Fibroblast of mammary gland (primary cell): ENCODE data around the gene TCF7L2.

Source experiments
- DNase-seq: peaks from one replicate; pipeline ENCODE4 v3.0.0-alpha.2; 2010; ENCODE audit warnings: low read depth
- H3K4me3 ChIP-seq: 2 replicates; pipeline ENCODE4 v1.5.1; 2011; ENCODE audit warnings: low read depth, mild to moderate bottlenecking, low read length, moderate library complexity; ENCODE audit not compliant: control insufficient read depth
- TF ChIP-seq, protein P1 (sequence below): conservative IDR thresholded peaks from 2 replicates; pipeline ENCODE4 v1.5.1; 2011; ENCODE audit warnings: low read depth, low read length, inconsistent platforms; ENCODE audit not compliant: control insufficient read depth, insufficient read depth

TCF7L2 gene

GRCh38 chr10:113179966-113180365 is 229.9 kb downstream of the TCF7L2 start:
- H3K4me3 ChIP-seq, result no peak overlapping the region
- TF ChIP-seq, protein P1, sequence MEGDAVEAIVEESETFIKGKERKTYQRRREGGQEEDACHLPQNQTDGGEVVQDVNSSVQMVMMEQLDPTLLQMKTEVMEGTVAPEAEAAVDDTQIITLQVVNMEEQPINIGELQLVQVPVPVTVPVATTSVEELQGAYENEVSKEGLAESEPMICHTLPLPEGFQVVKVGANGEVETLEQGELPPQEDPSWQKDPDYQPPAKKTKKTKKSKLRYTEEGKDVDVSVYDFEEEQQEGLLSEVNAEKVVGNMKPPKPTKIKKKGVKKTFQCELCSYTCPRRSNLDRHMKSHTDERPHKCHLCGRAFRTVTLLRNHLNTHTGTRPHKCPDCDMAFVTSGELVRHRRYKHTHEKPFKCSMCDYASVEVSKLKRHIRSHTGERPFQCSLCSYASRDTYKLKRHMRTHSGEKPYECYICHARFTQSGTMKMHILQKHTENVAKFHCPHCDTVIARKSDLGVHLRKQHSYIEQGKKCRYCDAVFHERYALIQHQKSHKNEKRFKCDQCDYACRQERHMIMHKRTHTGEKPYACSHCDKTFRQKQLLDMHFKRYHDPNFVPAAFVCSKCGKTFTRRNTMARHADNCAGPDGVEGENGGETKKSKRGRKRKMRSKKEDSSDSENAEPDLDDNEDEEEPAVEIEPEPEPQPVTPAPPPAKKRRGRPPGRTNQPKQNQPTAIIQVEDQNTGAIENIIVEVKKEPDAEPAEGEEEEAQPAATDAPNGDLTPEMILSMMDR, result no peak
- no peak for DNase-seq

DNA sequence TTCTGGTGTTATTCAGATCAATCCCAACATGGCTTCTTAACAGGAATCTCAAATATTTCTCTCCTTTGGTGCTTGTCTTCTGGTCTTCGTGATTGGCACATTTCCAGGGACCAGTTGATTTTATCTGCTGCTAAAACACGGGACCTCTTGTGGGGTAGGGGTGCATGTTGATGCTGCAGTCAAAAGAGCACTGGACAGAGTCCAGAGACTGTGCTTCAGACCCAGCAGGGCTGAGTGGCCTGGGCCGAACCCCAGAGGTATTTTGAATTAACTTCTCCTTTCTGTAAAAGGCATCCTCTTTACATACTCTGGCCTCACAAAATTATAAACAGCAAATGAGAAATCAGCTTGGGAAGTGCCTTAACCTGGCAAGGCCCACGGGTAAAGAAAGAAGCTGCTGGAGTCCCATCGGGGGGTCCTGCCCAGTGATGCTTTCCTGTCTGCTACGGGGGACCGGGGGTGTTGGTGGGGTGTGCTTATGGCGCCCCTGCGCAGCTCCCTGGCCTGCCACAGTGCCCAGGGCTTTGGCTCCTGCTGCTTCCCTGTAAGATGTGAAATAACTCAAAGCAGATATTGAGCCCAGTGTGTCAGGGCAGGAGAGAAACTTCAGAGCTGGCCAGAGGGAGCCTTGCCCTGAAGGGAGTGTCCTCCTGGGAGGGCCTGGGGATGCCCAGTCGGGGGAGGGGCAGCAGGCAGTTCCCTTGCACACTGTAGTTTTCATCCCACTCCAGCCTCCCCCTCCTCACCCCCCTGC is 230.5 kb downstream of the TCF7L2 start:
- H3K4me3 ChIP-seq, result no peak overlapping the region
- TF ChIP-seq, protein P1, result no peak
- DNase-seq, result no peak

GRCh38 chr10:113182154-113182553 is 232.1 kb downstream of the TCF7L2 start:
- no peak overlapping the region for H3K4me3 ChIP-seq
- TF ChIP-seq, protein P1, result no peak
- no peak for DNase-seq

DNA sequence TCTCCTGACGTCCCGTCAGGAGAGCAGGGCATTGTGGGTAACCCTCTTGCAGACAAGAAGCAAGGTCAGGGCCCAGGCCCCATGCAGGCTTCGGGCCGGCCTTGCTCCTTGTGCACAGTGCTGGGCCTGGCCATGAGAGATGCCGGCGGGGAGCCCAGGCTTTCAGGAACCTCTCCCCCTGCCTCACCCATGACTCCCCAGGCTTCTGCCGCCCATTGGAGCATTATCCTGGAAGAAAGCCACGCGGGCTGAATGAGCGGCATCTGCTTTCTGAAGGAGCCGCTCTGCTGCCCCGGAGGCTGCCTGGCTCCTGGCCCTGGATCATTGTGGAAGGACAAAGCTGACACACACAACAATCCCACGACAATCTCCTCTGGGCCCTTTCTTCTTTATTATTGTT is 233.5 kb downstream of the TCF7L2 start:
- TF ChIP-seq, protein P1, result no peak

DNA sequence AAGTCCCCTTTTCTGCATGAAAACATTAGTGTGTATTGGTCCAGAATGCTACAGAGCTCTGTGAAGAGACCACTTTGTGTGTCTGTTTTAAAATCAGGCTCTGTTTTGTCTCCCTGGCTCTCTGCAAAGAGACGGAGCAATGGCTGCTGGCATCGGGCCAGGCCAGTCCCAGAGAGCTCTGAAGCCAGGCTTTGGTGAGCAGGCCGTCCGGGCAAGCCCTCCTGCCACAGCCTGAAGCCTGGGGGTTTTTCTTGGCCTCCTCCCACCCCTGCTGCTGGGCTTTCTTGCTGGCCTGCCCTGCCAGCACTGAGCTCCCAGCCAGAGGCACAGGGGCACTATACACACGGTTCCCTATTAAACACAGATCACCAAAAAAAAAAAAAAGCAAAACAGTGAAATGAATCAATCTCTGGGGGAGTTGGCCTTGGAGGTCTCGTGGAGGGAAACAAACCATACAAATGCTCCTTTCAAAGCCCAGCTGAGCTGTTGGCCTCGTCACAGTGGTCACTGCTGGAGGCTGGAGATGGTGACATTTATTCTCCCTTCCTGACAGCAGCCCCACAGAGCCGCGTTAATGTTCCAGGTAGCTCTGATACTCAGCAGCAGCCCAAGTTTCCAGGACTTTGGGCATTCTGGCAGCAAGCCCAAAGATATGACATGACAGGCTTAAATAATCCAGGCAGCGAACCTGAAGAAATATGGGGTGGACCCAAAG is 237.2 kb downstream of the TCF7L2 start:
- no peak for DNase-seq
- TF ChIP-seq, protein P1, result no peak
- no peak overlapping the region for H3K4me3 ChIP-seq

More for the DNA sequence above, 233.5 kb downstream of the TCF7L2 start:
- no peak for DNase-seq
- no peak overlapping the region for H3K4me3 ChIP-seq

- peak; percentile 21 for DNase-seq
- H3K4me3 ChIP-seq, result no peak overlapping the region
- TF ChIP-seq, protein P1, result no peak
Measured at GRCh38 chr10:113199459-113199858, 249.4 kb downstream of the TCF7L2 start.
